H1 (cell line): ENCODE data around the gene GPR135. TPM values are rescaled to one million over a fixed set of nuclear protein-coding genes. Genes with fewer than 3 reads are reported as not detected.

Experiments used
- CTCF ChIA-PET: fragments of 300-600 bp; sonication (Branson Sonifier 250); formaldehyde crosslinking; loops from one replicate; lab custom pipeline; 2021; ENCODE audit not compliant: partially characterized antibody; lab: Charles Lee
- POLR2A ChIA-PET: fragments of 300-600 bp; sonication (Branson Sonifier 250); formaldehyde crosslinking; loops from one replicate; lab custom pipeline; 2021; ENCODE audit warnings: inconsistent platforms; ENCODE audit not compliant: partially characterized antibody; lab: Charles Lee
- DNase-seq, 2 experiments: peaks; one replicate each; pipeline versions ENCODE4 v3.0.0 to v3.0.0-alpha.2; 2010 to 2022; ENCODE audit warnings: low spot score in 2 of 2, low read depth in 1 of 2, mixed read lengths in 1 of 2
- FAIRE-seq: peaks from 2 replicates; lab custom pipeline; 2011; peaks lifted over from hg19 to GRCh38; lab: Jason Lieb, UNC
- H2AFZ ChIP-seq: 2 replicates; pipeline ENCODE4 v1.8.1; 2012; ENCODE audit warnings: low read length, inconsistent platforms
- H2AK5ac ChIP-seq: 2 replicates; pipeline ENCODE4 v1.6.1; 2013; ENCODE audit warnings: low read depth, low read length
- H2BK120ac ChIP-seq: replicated peaks from 2 replicates; pipeline ENCODE3; 2013; ENCODE audit warnings: low read depth, low read length, inconsistent platforms
- H2BK12ac ChIP-seq: 2 replicates; pipeline ENCODE4 v1.6.1; 2013; ENCODE audit warnings: low read depth, low read length
- H2BK15ac ChIP-seq: 2 replicates; pipeline ENCODE4 v1.6.1; 2013; ENCODE audit warnings: low read length
- H2BK20ac ChIP-seq: 2 replicates; pipeline ENCODE4 v1.6.1; 2013; ENCODE audit warnings: low read length
- H2BK5ac ChIP-seq: 2 replicates; pipeline ENCODE4 v1.6.1; 2013; ENCODE audit warnings: low read depth, low read length
- H3K14ac ChIP-seq: 2 replicates; pipeline ENCODE4 v1.6.1; 2013; ENCODE audit warnings: inconsistent platforms; ENCODE audit not compliant: insufficient read length
- H3K18ac ChIP-seq: 2 replicates; pipeline ENCODE4 v1.6.1; 2013; ENCODE audit warnings: low read length; ENCODE audit errors: extremely low read depth
- H3K23ac ChIP-seq: 2 replicates; pipeline ENCODE4 v1.6.1; 2013; ENCODE audit warnings: inconsistent platforms; ENCODE audit not compliant: insufficient read length
- H3K23me2 ChIP-seq: 2 replicates; pipeline ENCODE4 v1.6.1; 2013; ENCODE audit warnings: low read depth, low read length
- H3K27ac ChIP-seq: 2 replicates; pipeline ENCODE4 v1.6.1; 2011; ENCODE audit warnings: low read depth, low read length, inconsistent platforms
- H3K27me3 ChIP-seq, 4 experiments: replicated peaks in 1 of 4; 1 replicate in 1 of 4; 2 replicates in 3 of 4; pipeline versions ENCODE4 v1.6.1 to v1.8.1; 2011 to 2013; ENCODE audit warnings: low read length in 3 of 4, mild to moderate bottlenecking in 3 of 4, inconsistent platforms in 2 of 4, mixed read lengths in 2 of 4, moderate library complexity in 1 of 4; ENCODE audit not compliant: control insufficient read depth in 3 of 4, insufficient read depth in 3 of 4; ENCODE audit errors: extremely low read depth in 1 of 4
- H3K36me3 ChIP-seq, 4 experiments: 2 replicates each; pipeline versions ENCODE4 v1.6.1 to v1.8.1; 2011 to 2013; ENCODE audit warnings: mild to moderate bottlenecking in 4 of 4, low read length in 3 of 4, moderate library complexity in 2 of 4, control low read depth in 1 of 4, inconsistent platforms in 1 of 4; ENCODE audit not compliant: insufficient read depth in 4 of 4, control insufficient read depth in 2 of 4
- H3K4ac ChIP-seq: replicated peaks from 2 replicates; pipeline ENCODE3; 2013; ENCODE audit warnings: low read length, low read depth, mixed read lengths, inconsistent platforms; ENCODE audit not compliant: insufficient read length
- H3K4me1 ChIP-seq, 4 experiments: replicated peaks in 1 of 4; 1 replicate in 1 of 4; 2 replicates in 3 of 4; pipeline versions ENCODE4 v1.6.1 to v1.8.1; 2011 to 2013; ENCODE audit warnings: low read length in 3 of 4, inconsistent platforms in 2 of 4, mixed read lengths in 1 of 4; ENCODE audit not compliant: insufficient read depth in 4 of 4, control insufficient read depth in 3 of 4
- H3K4me2 ChIP-seq, 2 experiments: 2 replicates each; pipeline versions ENCODE4 v1.6.1 to v1.8.1; 2011 to 2013; ENCODE audit warnings: low read depth in 2 of 2, low read length in 2 of 2, control low read depth in 1 of 2, inconsistent platforms in 1 of 2, mild to moderate bottlenecking in 1 of 2; ENCODE audit not compliant: insufficient read depth in 1 of 2
- H3K4me3 ChIP-seq, 4 experiments: fragments of 200-600, 300-600 bp in 1 of 4; sonication (generic), shearing (Covaris generic), sonication (Bioruptor Twin) in 1 of 4; 2 replicates each; pipeline versions ENCODE4 v1.5.1 to v1.8.1; 2011 to 2016; ENCODE audit warnings: low read length in 4 of 4, low read depth in 3 of 4, control low read depth in 2 of 4, inconsistent platforms in 2 of 4, mild to moderate bottlenecking in 2 of 4, mixed read lengths in 1 of 4, moderate library complexity in 1 of 4; ENCODE audit not compliant: insufficient read depth in 2 of 4; ENCODE audit errors: extremely low read depth in 1 of 4
- H3K56ac ChIP-seq: replicated peaks from 2 replicates; pipeline ENCODE3; 2013; ENCODE audit warnings: low read depth, mild to moderate bottlenecking, mixed read lengths, low read length, inconsistent platforms; ENCODE audit not compliant: insufficient read length
- H3K79me1 ChIP-seq: 2 replicates; pipeline ENCODE4 v1.6.1; 2013; ENCODE audit warnings: low read depth, low read length, control low read depth
- H3K79me2 ChIP-seq, 2 experiments: 2 replicates each; pipeline versions ENCODE4 v1.6.1 to v1.8.1; 2012 to 2013; ENCODE audit warnings: low read length in 2 of 2, mild to moderate bottlenecking in 2 of 2, inconsistent platforms in 1 of 2; ENCODE audit not compliant: insufficient read depth in 2 of 2, control insufficient read depth in 1 of 2
- H3K9ac ChIP-seq, 4 experiments: replicated peaks in 1 of 4; 1 replicate in 1 of 4; 2 replicates in 3 of 4; pipeline versions ENCODE4 v1.6.1 to v1.8.1; 2011 to 2013; ENCODE audit warnings: low read depth in 3 of 4, low read length in 3 of 4, control low read depth in 2 of 4, mild to moderate bottlenecking in 2 of 4, moderate library complexity in 2 of 4, inconsistent platforms in 1 of 4; ENCODE audit errors: extremely low read depth in 1 of 4
- H3K9me3 ChIP-seq, 2 experiments: 2 replicates each; pipeline versions ENCODE4 v1.6.1 to v1.8.1; 2012 to 2013; ENCODE audit warnings: mild to moderate bottlenecking in 2 of 2, moderate library complexity in 2 of 2, control low read depth in 1 of 2, inconsistent platforms in 1 of 2, low read depth in 1 of 2, low read length in 1 of 2, mixed read lengths in 1 of 2; ENCODE audit not compliant: insufficient read depth in 2 of 2
- H4K20me1 ChIP-seq, 2 experiments: replicated peaks in 1 of 2; 2 replicates each; pipeline versions ENCODE3 to v1.8.1; 2011 to 2013; ENCODE audit warnings: inconsistent platforms in 2 of 2, low read length in 2 of 2, mild to moderate bottlenecking in 1 of 2; ENCODE audit not compliant: insufficient read depth in 2 of 2, control insufficient read depth in 1 of 2
- H4K5ac ChIP-seq: 2 replicates; pipeline ENCODE4 v1.6.1; 2013; ENCODE audit warnings: low read length, low read depth, mixed read lengths, inconsistent platforms; ENCODE audit not compliant: insufficient read length
- H4K8ac ChIP-seq: 2 replicates; pipeline ENCODE4 v1.8.0; 2013; ENCODE audit warnings: mild to moderate bottlenecking, moderate library complexity, low read length, inconsistent platforms; ENCODE audit not compliant: insufficient read depth; ENCODE audit errors: extremely low read depth
- H4K91ac ChIP-seq: replicated peaks from 2 replicates; pipeline ENCODE3; 2013; ENCODE audit warnings: low read length, mixed read lengths, inconsistent platforms; ENCODE audit not compliant: insufficient read length
- ASH2L ChIP-seq: fragments of 200-600, 300-600 bp; sonication (generic); IDR thresholded peaks from one replicate; pipeline ENCODE4 v1.7.1; 2017; ENCODE audit warnings: low read length
- CHD1 ChIP-seq: IDR thresholded peaks from 2 replicates; pipeline ENCODE4 v1.6.1; 2012; ENCODE audit warnings: low read depth, low read length, improper control_type of control experiment
- CREB1 ChIP-seq: IDR thresholded peaks from 2 replicates; pipeline ENCODE4 v1.6.1; 2012; ENCODE audit warnings: inconsistent platforms
- EP300 ChIP-seq, 2 experiments: IDR thresholded peaks; 1 replicate in 1 of 2; 2 replicates in 1 of 2; pipeline ENCODE4 v1.6.1; 2011 to 2012; ENCODE audit warnings: low read depth in 2 of 2, low read length in 2 of 2, mild to moderate bottlenecking in 2 of 2, borderline replicate concordance in 1 of 2, inconsistent platforms in 1 of 2, moderate library complexity in 1 of 2
- EZH2 ChIP-seq: fragments of 200-600 bp; sonication (generic); IDR thresholded peaks from 2 replicates; pipeline ENCODE4 v1.7.1; 2012; ENCODE audit warnings: low read depth, mild to moderate bottlenecking, moderate library complexity, low read length, inconsistent platforms; ENCODE audit not compliant: severe bottlenecking
- GABPA ChIP-seq: IDR thresholded peaks from 2 replicates; pipeline ENCODE4 v1.6.1; 2011; ENCODE audit warnings: mild to moderate bottlenecking, low read length, moderate library complexity, borderline replicate concordance; ENCODE audit not compliant: insufficient read depth
- GTF2F1 ChIP-seq: IDR thresholded peaks from 2 replicates; pipeline ENCODE4 v1.6.1; 2012; ENCODE audit warnings: low read depth, low read length, improper control_type of control experiment, borderline replicate concordance
- JUN ChIP-seq: IDR thresholded peaks from 2 replicates; pipeline ENCODE4 v1.6.1; 2011; ENCODE audit warnings: low read depth, mild to moderate bottlenecking, improper control_type of control experiment, low read length
- KDM5A ChIP-seq: fragments of 200-600 bp; IDR thresholded peaks from 2 replicates; pipeline ENCODE4 v1.7.1; 2012; ENCODE audit warnings: mild to moderate bottlenecking, low read length, inconsistent platforms, mixed read lengths
- PHF8 ChIP-seq: fragments of 200-600 bp; sonication (generic); conservative IDR thresholded peaks from 2 replicates; pipeline ENCODE4 v1.7.1; 2012; ENCODE audit warnings: low read depth, mild to moderate bottlenecking, inconsistent platforms, low read length, moderate library complexity
- SP4 ChIP-seq: IDR thresholded peaks from 2 replicates; pipeline ENCODE4 v1.6.1; 2012; ENCODE audit warnings: low read length, inconsistent platforms
- SUZ12 ChIP-seq: fragments of 200-600 bp; sonication (generic); IDR thresholded peaks from 2 replicates; pipeline ENCODE4 v1.6.1; 2012; ENCODE audit warnings: mild to moderate bottlenecking, inconsistent platforms, low read length, moderate library complexity, mixed read lengths
- TEAD4 ChIP-seq: IDR thresholded peaks from 2 replicates; pipeline ENCODE4 v1.6.1; 2012; ENCODE audit warnings: low read depth, low read length, inconsistent platforms, mixed read lengths
- WGBS, 2 experiments: shearing (Covaris generic) in 1 of 2; methylation state at CpG; one replicate each; pipeline versions ENCODE4 v1.1.6 to v1.1.7; 2013 to 2015; ENCODE audit warnings: low lambda C conversion rate in 2 of 2, mixed read lengths in 2 of 2, inconsistent platforms in 1 of 2, low coverage in 1 of 2, missing lambda C conversion rate in 1 of 2; ENCODE audit not compliant: insufficient replicate concordance in 2 of 2, insufficient coverage in 1 of 2, insufficient read length in 1 of 2; ENCODE audit errors: extremely low coverage in 1 of 2, missing lambda C conversion rate in 1 of 2; 5-methylcytosine and 5-hydroxymethylcytosine counted together
- polyA plus RNA-seq, 7 experiments: library from polyadenylated mRNA; depleted of rRNA in 3 of 7; stranded (reverse) in 5 of 7; unstranded in 2 of 7; fragments of >200 nt in 5 of 7; fragments of 200-250 nt in 2 of 7; gene quantifications; 1 replicate in 5 of 7; 2 replicates in 1 of 7; 4 replicates in 1 of 7; pipeline versions ENCODE4 v1.2.1 to v1.2.3, GENCODE V29; 2011 to 2013; ENCODE audit warnings: missing spikeins in 2 of 7, mixed read lengths in 2 of 7
- total RNA-seq: library from RNA; stranded (reverse); fragmentation: NEBNext Ultra II Directional; extraction: Animal tissue kit (Norgen Biotek cat#: 25700); gene quantifications from 2 replicates; pipeline ENCODE4 v1.2.1, GENCODE V29; 2021
- TF ChIP-seq, protein P1 (sequence below): IDR thresholded peaks from 2 replicates; pipeline ENCODE4 v1.6.1; 2012; ENCODE audit warnings: inconsistent platforms

The GPR135 gene
- total and polyA plus RNA-seq, 2 of the 8 experiments (the other 6 are each of a cell fraction or from before 2014, with no cell fraction given), result 0.48 to 1.1 TPM

DNA sequence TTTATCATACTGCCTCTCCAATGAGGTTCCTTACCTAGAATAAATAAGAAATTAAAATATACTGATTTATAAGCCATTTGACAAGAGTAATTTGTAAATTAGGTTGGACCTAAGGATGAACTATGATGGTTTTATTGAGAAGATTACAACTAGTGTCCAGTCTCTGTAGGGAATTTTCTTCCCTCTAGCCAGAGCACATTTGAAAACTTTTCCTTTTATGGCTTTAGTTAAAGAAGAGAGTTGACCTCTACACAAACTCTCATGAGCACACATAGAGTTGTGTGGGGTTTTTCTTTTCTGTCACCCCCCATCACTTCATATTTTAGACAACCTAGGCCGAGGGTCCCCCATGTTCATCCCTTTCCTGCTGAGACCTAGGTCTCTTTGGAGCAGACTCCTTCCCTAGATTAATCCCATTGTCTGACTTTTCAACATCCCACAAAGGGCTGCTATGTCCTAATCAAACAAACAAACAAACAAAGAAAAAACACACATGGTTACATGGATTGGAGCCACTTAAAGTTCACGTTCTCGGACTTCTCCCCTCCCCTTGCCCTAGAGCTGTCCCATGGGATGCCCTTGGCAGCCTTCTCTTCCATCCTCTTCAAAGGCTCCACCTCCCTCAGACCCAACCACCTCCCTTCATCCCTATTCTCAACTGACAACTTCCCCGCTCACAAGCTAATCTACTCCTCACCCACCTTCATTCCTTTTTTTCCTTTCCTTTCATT is 40.7 kb downstream of the GPR135 start:
- CTCF ChIA-PET, result interaction anchor here (0.8 to 1.8 kb wide), 11 partner anchors 15 to 296 kb away, joined by 3 to 7 read pairs (median 3); no protein-coding TSS in a partner anchor
- Histone ChIP-seq H3K4ac (no peak overlapping the region), H2BK12ac (no peak overlapping the region), H3K18ac (no peak overlapping the region), H3K4me3 (no peak overlapping the region), H3K23ac (no peak overlapping the region), H4K5ac (no peak overlapping the region), H4K20me1 (no peaks in the 10 kb centered on the region), H2BK5ac (no peak overlapping the region), H2AK5ac (no peak overlapping the region), H3K4me1 (no peaks in the 10 kb centered on the region), H3K4me2 (no peak overlapping the region), H2BK20ac (no peak overlapping the region), H3K23me2 (no peaks in the 10 kb centered on the region), H3K27me3 (no peaks in the 10 kb centered on the region), H3K14ac (no peak overlapping the region), H4K91ac (no peak overlapping the region), H2BK120ac (no peak overlapping the region), H3K9me3 (no peaks in the 10 kb centered on the region), H3K79me1 (no peaks in the 10 kb centered on the region), H4K8ac (no peak overlapping the region), H2BK15ac (no peak overlapping the region), H2AFZ (no peak overlapping the region), H3K9ac (no peak overlapping the region), H3K79me2 (no peaks in the 10 kb centered on the region), H3K36me3 (no peaks in the 10 kb centered on the region), H3K56ac (no peak overlapping the region), H3K27ac (no peak overlapping the region)
- WGBS, 2 experiments, result 87 to 100% methylated on average over 1 to 4 of the region's 4 CpGs
- FAIRE-seq, result no peak
- TF ChIP-seq EP300 (IDR thresholded peaks at IDR 0.05; ENCODE audit: borderline replicate concordance in 1 of 2, low read depth in 2 of 2, low read length in 2 of 2) (no peak), TEAD4 (no peak), KDM5A (no peak), JUN (no peak), EZH2 (no peak), GTF2F1 (no peak), CHD1 (no peak), GABPA (no peak), SUZ12 (no peak), CREB1 (no peak), ASH2L (no peak), SP4 (no peak), PHF8 (no peak)
- TF ChIP-seq, protein P1, sequence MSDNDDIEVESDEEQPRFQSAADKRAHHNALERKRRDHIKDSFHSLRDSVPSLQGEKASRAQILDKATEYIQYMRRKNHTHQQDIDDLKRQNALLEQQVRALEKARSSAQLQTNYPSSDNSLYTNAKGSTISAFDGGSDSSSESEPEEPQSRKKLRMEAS, result no peak
- POLR2A ChIA-PET, result no interaction called here
- DNase-seq, result no peak
